Vagina (tissue), 2 donors: ENCODE measurements around the gene UHRF1. TPM values are rescaled to one million over a fixed set of nuclear protein-coding genes. Genes with fewer than 3 reads are reported as not detected.

Source experiments
- DNase-seq, 2 donors: peaks; one replicate each; pipeline ENCODE4 v3.0.0-alpha.2; 2017; ENCODE audit errors: extremely low spot score in 2 of 2
- H3K27ac ChIP-seq: fragments of 200-600 bp; sonication (generic); one replicate; pipeline ENCODE4 v1.5.1; 2019
- H3K27me3 ChIP-seq: fragments of 200-600 bp; sonication (generic); one replicate; pipeline ENCODE4 v1.5.1; 2019
- H3K36me3 ChIP-seq, 2 donors: fragments of 200-600 bp; sonication (generic); one replicate each; pipeline ENCODE4 v1.5.1; 2017 to 2019
- H3K4me1 ChIP-seq: fragments of 200-600 bp; sonication (generic); one replicate; pipeline ENCODE4 v1.5.1; 2019
- H3K4me3 ChIP-seq, 2 donors: fragments of 200-600 bp; sonication (generic); 1 replicate in 1 of 2; 2 replicates in 1 of 2; pipeline ENCODE4 v1.5.1; 2016 to 2019
- H3K9me3 ChIP-seq: fragments of 200-600 bp; sonication (generic); one replicate; pipeline ENCODE4 v1.5.1; 2019
- CTCF ChIP-seq, 3 experiments: fragments of 450-650 bp in 2 of 3; fragments of 200-600 bp in 1 of 3; sonication (generic) in 1 of 3; IDR thresholded peaks; one replicate each; pipeline ENCODE4 v1.5.1; 2017 to 2019; ENCODE audit warnings: antibody characterized with exemption in 3 of 3, mild to moderate bottlenecking in 2 of 3, moderate library complexity in 2 of 3
- POLR2A ChIP-seq, 2 donors: fragments of 450-650 bp; IDR thresholded peaks; one replicate each; pipeline ENCODE4 v1.6.1; 2017; ENCODE audit warnings: antibody characterized with exemption in 2 of 2, mild to moderate bottlenecking in 2 of 2, moderate library complexity in 2 of 2
- POLR2AphosphoS5 ChIP-seq, 2 donors: sonication (generic); formaldehyde crosslinking; IDR thresholded peaks; one replicate each; pipeline ENCODE4 v1.9.0; 2017; ENCODE audit warnings: antibody characterized with exemption in 2 of 2, mild to moderate bottlenecking in 2 of 2, low read depth in 1 of 2; ENCODE audit not compliant: insufficient read depth in 1 of 2
- intact Hi-C: fragments of 100-400 bp; cut with DNase I; formaldehyde crosslinking; loops from one replicate; pipeline ENCODE4 v1.15.1; 2023
- total RNA-seq: library from RNA; depleted of rRNA; stranded (reverse); fragments of >200 nt; gene quantifications from one replicate; pipeline ENCODE4 v1.2.3, GENCODE V29; 2016

Gene UHRF1
- total RNA-seq, 1 donor from 2014 or later = 2.0 TPM

- DNase-seq = no peak
- Histone ChIP-seq H3K27ac (peak overlapping the region; percentile 10), H3K27me3 (no peaks in the 10 kb centered on the region), H3K4me1 (peaks cover 91% of the 10 kb centered on the region), H3K4me3 (no peak overlapping the region), H3K36me3 (no peaks in the 10 kb centered on the region), H3K9me3 (no peaks in the 10 kb centered on the region)
- TF ChIP-seq POLR2A (IDR thresholded peaks at IDR 0.05) (no peak), POLR2AphosphoS5 (IDR thresholded peaks at IDR 0.05; ENCODE audit: insufficient read depth in 1 of 2, low read depth in 1 of 2) (no peak), CTCF (IDR thresholded peaks at IDR 0.05) (no peak)
- intact Hi-C loops = no loop called here
Observed at GRCh38 chr19:4981681-4981958, 72.3 kb downstream of the UHRF1 start.

- no peaks in the 10 kb centered on the region for H3K9me3 ChIP-seq
- no peaks in the 10 kb centered on the region for H3K27me3 ChIP-seq
- peaks cover 91% of the 10 kb centered on the region for H3K4me1 ChIP-seq
- intact Hi-C loops = no loop called here
- peak overlapping the region; percentile 2 for H3K27ac ChIP-seq
- H3K4me3 ChIP-seq = no peak overlapping the region
- DNase-seq = no peak
- H3K36me3 ChIP-seq = no peaks in the 10 kb centered on the region
- TF ChIP-seq POLR2A (IDR thresholded peaks at IDR 0.05) (no peak), CTCF (IDR thresholded peaks at IDR 0.05) (no peak), POLR2AphosphoS5 (IDR thresholded peaks at IDR 0.05; ENCODE audit: insufficient read depth in 1 of 2, low read depth in 1 of 2) (no peak)
Observed at GRCh38 chr19:4983346-4984105, 74.2 kb downstream of the UHRF1 start.

GRCh38 chr19:4984106-4984380 is 74.7 kb downstream of the UHRF1 start:
- no peaks in the 10 kb centered on the region for H3K36me3 ChIP-seq
- no peak for DNase-seq
- H3K4me3 ChIP-seq = no peak overlapping the region
- no peak overlapping the region for H3K27ac ChIP-seq
- H3K9me3 ChIP-seq = no peaks in the 10 kb centered on the region
- intact Hi-C loops = no loop called here
- peaks cover 91% of the 10 kb centered on the region for H3K4me1 ChIP-seq
- TF ChIP-seq POLR2A (IDR thresholded peaks at IDR 0.05) (no peak), CTCF (IDR thresholded peaks at IDR 0.05) (no peak), POLR2AphosphoS5 (IDR thresholded peaks at IDR 0.05; ENCODE audit: insufficient read depth in 1 of 2, low read depth in 1 of 2) (no peak)
- H3K27me3 ChIP-seq = no peaks in the 10 kb centered on the region

GRCh38 chr19:4984438-4984990 is 75.2 kb downstream of the UHRF1 start:
- intact Hi-C loops = no loop called here
- no peak for TF ChIP-seq POLR2AphosphoS5 (IDR thresholded peaks at IDR 0.05; ENCODE audit: insufficient read depth in 1 of 2, low read depth in 1 of 2)
- Histone ChIP-seq H3K27me3 (no peaks in the 10 kb centered on the region), H3K4me1 (peaks cover 91% of the 10 kb centered on the region), H3K4me3 (no peak overlapping the region), H3K36me3 (no peaks in the 10 kb centered on the region), H3K9me3 (no peaks in the 10 kb centered on the region), H3K27ac (no peak overlapping the region)
- DNase-seq = no peak

GRCh38 chr19:4985551-4985991 is 76.3 kb downstream of the UHRF1 start:
- no peaks in the 10 kb centered on the region for H3K9me3 ChIP-seq
- H3K4me3 ChIP-seq = peak overlapping the region in 1 of 2 donors; percentile 14
- H3K4me1 ChIP-seq = peaks cover 91% of the 10 kb centered on the region
- TF ChIP-seq POLR2A (IDR thresholded peaks at IDR 0.05) = no peak
- no peak for TF ChIP-seq CTCF (IDR thresholded peaks at IDR 0.05)
- TF ChIP-seq POLR2AphosphoS5 (IDR thresholded peaks at IDR 0.05; ENCODE audit: insufficient read depth in 1 of 2, low read depth in 1 of 2) = no peak
- no peaks in the 10 kb centered on the region for H3K36me3 ChIP-seq
- intact Hi-C loops = no loop called here
- DNase-seq = no peak
- H3K27me3 ChIP-seq = no peaks in the 10 kb centered on the region
- H3K27ac ChIP-seq = peak overlapping the region; percentile 69
